ENCODE results near the gene APBA2. TPM values are rescaled to one million over a fixed set of nuclear protein-coding genes. Genes with fewer than 3 reads are reported as not detected.

The APBA2 gene
- total RNA-seq, 1 donor from 2014 or later: 19.6 TPM

- Histone ChIP-seq H3K27me3 (no peaks in the 10 kb centered on the region), H3K9me3 (no peaks in the 10 kb centered on the region), H3K4me3 (no peak overlapping the region), H3K36me3 (no peaks in the 10 kb centered on the region), H3K4me1 (peaks cover 7% of the 10 kb centered on the region), H3K27ac (no peak overlapping the region)
- TF ChIP-seq POLR2A (IDR thresholded peaks at IDR 0.05): no peak
- TF ChIP-seq CTCF (IDR thresholded peaks at IDR 0.05): no peak
- no peak for TF ChIP-seq POLR2AphosphoS5 (IDR thresholded peaks at IDR 0.05; ENCODE audit: insufficient read depth in 1 of 2, low read depth in 1 of 2)
- intact Hi-C loops (cut with DNase I): no loop called here
- DNase-seq (ENCODE audit: extremely low spot score in 2 of 2): no peak
Observed at GRCh38 chr15:29106116-29106515, 220.3 kb downstream of the APBA2 start.

GRCh38 chr15:29106551-29107290, 220.9 kb downstream of the APBA2 start:
- Histone ChIP-seq H3K36me3 (no peaks in the 10 kb centered on the region), H3K27me3 (no peaks in the 10 kb centered on the region), H3K27ac (no peak overlapping the region), H3K4me1 (peaks cover 7% of the 10 kb centered on the region), H3K4me3 (no peak overlapping the region), H3K9me3 (no peaks in the 10 kb centered on the region)
- TF ChIP-seq POLR2AphosphoS5 (IDR thresholded peaks at IDR 0.05; ENCODE audit: insufficient read depth in 1 of 2, low read depth in 1 of 2) (no peak), CTCF (IDR thresholded peaks at IDR 0.05) (no peak), POLR2A (IDR thresholded peaks at IDR 0.05) (no peak)
- DNase-seq (ENCODE audit: extremely low spot score in 2 of 2): no peak
- intact Hi-C loops (cut with DNase I): no loop called here

- Histone ChIP-seq H3K4me1 (peaks cover 7% of the 10 kb centered on the region), H3K36me3 (no peaks in the 10 kb centered on the region), H3K27me3 (no peaks in the 10 kb centered on the region), H3K9me3 (no peaks in the 10 kb centered on the region), H3K4me3 (no peak overlapping the region), H3K27ac (no peak overlapping the region)
- DNase-seq (ENCODE audit: extremely low spot score in 2 of 2): no peak
- no peak for TF ChIP-seq POLR2A (IDR thresholded peaks at IDR 0.05)
- intact Hi-C loops (cut with DNase I): no loop called here
Observed at GRCh38 chr15:29107291-29107890, 221.6 kb downstream of the APBA2 start.

GRCh38 chr15:29107971-29108645, 222.3 kb downstream of the APBA2 start:
- DNase-seq (ENCODE audit: extremely low spot score in 2 of 2): no peak
- intact Hi-C loops (cut with DNase I): no loop called here
- no peaks in the 10 kb centered on the region for H3K27me3 ChIP-seq
- H3K27ac ChIP-seq: no peak overlapping the region
- no peaks in the 10 kb centered on the region for H3K9me3 ChIP-seq
- no peak overlapping the region for H3K4me3 ChIP-seq
- TF ChIP-seq CTCF (IDR thresholded peaks at IDR 0.05): no peak
- TF ChIP-seq POLR2AphosphoS5 (IDR thresholded peaks at IDR 0.05; ENCODE audit: insufficient read depth in 1 of 2, low read depth in 1 of 2): no peak
- no peak for TF ChIP-seq POLR2A (IDR thresholded peaks at IDR 0.05)
- peaks cover 7% of the 10 kb centered on the region for H3K4me1 ChIP-seq
- no peaks in the 10 kb centered on the region for H3K36me3 ChIP-seq

- Histone ChIP-seq H3K27me3 (no peaks in the 10 kb centered on the region), H3K27ac (no peak overlapping the region), H3K9me3 (no peaks in the 10 kb centered on the region), H3K4me3 (no peak overlapping the region), H3K36me3 (no peaks in the 10 kb centered on the region), H3K4me1 (peaks cover 1% of the 10 kb centered on the region)
- no peak for TF ChIP-seq POLR2AphosphoS5 (IDR thresholded peaks at IDR 0.05; ENCODE audit: insufficient read depth in 1 of 2, low read depth in 1 of 2)
- TF ChIP-seq CTCF (IDR thresholded peaks at IDR 0.05): no peak
- no peak for TF ChIP-seq POLR2A (IDR thresholded peaks at IDR 0.05)
- intact Hi-C loops (cut with DNase I): no loop called here
- DNase-seq (ENCODE audit: extremely low spot score in 2 of 2): no peak
Observed at GRCh38 chr15:29109762-29110161, 224.0 kb downstream of the APBA2 start.
